Fibroblast of pulmonary artery (primary cell): Measurements from ENCODE around the gene GSTA3.
"Not testable (repeated sequence)": the region's sequence is repeated elsewhere in the genome, so short reads cannot be mapped to it uniquely, and the experiment has no call there.

Source experiments
- DNase-seq: peaks from one replicate; pipeline ENCODE4 v3.0.0-alpha.2; 2010; ENCODE audit warnings: low read depth
- H3K4me3 ChIP-seq: replicated peaks from 2 replicates; pipeline ENCODE4 v1.5.1; 2011; ENCODE audit warnings: low read depth, mild to moderate bottlenecking, control low read depth, low read length, moderate library complexity
- TF ChIP-seq, protein P1 (sequence below): IDR thresholded peaks from 2 replicates; pipeline ENCODE4 v1.5.1; 2011; ENCODE audit warnings: mild to moderate bottlenecking, control low read depth, low read length, inconsistent platforms; ENCODE audit errors: missing control alignments

GSTA3 gene

DNA sequence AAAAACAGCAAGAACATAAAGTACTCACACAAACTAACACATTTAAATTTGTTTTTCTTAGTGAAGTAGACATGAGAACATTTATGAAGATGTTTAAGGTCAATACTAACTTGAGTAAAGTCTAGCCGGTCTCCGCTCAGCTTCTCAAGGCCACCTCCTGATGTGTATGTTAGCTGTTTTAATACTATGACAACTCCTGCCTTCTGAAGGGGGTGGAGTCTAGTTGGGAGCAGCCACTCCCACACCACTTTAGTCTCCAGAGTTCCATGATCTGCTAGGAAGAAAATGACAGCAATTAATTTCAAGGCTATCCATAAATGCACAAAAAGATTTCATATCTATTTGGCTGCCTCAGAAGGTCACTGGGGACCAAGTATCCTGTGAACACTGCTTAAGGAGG, at the start of gene GSTA3:
TSS of gene GSTA3 (minus strand) at position 168 of the 400 bp plus-strand sequence. CDS start 3,864 bp downstream, outside the sequence.
- H3K4me3 ChIP-seq, result no peak within 1 kb of the TSS
- TF ChIP-seq, protein P1, sequence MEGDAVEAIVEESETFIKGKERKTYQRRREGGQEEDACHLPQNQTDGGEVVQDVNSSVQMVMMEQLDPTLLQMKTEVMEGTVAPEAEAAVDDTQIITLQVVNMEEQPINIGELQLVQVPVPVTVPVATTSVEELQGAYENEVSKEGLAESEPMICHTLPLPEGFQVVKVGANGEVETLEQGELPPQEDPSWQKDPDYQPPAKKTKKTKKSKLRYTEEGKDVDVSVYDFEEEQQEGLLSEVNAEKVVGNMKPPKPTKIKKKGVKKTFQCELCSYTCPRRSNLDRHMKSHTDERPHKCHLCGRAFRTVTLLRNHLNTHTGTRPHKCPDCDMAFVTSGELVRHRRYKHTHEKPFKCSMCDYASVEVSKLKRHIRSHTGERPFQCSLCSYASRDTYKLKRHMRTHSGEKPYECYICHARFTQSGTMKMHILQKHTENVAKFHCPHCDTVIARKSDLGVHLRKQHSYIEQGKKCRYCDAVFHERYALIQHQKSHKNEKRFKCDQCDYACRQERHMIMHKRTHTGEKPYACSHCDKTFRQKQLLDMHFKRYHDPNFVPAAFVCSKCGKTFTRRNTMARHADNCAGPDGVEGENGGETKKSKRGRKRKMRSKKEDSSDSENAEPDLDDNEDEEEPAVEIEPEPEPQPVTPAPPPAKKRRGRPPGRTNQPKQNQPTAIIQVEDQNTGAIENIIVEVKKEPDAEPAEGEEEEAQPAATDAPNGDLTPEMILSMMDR, result no peak
- DNase-seq, result no peak

DNA sequence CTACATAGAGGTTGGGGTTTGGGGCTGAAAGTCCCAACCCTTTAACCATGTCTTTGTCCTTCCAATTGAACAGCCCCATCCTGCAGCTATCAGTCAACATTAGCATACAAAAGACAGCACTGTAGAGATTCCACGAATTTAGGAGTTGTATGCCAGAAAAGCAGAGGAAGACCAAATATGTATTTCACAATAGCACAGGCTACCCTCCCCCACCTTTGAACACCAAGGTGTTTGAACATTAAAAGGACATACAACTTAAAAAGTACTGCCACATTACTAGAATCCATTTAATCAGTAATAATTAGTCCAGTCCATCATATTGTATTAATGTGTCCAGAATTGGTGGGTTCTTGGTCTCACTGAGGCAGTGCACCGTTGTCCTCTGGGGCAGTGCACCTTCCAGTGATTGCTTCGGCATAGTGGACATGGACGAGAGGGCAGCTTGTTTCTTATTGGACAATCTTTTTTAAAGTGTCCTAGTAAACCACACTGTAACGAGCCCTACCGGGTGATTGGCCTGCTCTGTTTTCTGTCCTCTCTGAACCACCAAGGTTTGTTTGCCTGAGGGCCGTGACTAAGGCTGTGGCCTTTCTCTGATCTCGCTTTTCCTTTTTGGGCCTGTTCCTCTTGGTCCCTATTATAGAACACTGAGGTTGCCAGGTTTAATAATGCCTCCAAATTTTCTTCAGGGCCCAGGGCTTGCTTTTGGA, 49.2 kb upstream of the GSTA3 start:
- no peak for DNase-seq
- no peak overlapping the region for H3K4me3 ChIP-seq
- TF ChIP-seq, protein P1, result no peak

DNA sequence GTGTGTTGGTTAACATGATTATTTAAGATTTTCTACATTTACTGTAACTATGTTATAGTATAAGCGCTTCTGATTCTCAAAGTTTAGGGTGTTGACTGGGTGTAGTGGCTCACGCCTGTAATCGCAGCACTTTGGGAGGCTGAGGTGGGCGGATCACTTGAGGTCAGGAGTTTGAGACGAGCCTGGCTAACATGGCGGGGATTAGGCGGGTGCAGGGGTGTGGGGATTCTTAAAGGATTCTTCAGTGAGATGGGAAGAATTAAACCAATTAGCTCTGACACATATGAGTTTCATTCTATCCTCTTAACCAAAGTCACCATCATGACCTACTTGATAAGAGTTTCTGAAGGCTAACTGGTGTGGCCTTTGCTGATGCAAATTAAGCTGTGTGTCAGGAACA, 46.4 kb upstream of the GSTA3 start:
- TF ChIP-seq, protein P1, result no peak
- no peak for DNase-seq
- no peak overlapping the region for H3K4me3 ChIP-seq

DNA sequence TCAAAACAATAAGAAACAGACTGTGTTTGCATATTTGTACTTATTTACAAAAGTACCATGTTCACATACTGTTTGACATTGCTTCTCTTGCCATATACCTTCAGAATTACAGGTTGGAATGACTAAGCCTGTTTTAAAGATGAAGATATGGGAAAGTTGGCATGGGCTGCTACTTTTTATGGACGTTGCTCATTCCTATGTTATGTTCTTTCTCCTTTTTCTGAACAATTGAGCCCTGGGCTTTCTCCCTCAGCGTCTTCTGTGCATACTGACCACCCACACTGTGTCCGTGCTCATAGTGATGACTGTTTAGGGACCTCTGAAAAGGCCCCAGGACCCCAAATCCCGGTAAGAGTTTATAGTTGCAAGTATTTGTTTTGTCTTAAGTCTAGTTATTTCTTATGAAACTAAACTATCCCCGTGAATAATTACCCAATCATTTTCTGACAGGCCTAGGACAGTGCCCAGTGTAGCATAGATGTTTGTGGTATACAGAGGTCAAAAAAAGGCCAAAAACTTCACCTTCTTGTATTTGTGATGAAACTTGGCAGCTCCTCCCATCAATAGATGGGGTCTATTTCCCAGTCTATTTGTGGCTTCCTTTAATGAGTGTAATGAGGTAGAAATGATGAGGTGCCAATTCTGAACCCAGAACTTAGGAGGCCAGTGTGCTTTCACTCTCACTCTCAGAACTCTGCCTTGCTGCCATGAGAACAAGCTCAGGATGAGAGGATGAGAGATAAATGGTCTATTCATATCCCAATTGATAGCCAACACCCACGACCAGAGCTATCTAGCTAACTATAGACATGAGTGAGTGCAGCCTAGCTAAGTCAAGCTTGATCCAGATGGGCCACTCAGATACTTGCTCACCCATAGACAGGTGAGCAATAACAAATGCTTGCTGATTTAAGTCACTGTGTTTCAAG, 44.7 kb upstream of the GSTA3 start:
- TF ChIP-seq, protein P1, result no peak
- H3K4me3 ChIP-seq, result no peak overlapping the region
- no peak for DNase-seq

DNA sequence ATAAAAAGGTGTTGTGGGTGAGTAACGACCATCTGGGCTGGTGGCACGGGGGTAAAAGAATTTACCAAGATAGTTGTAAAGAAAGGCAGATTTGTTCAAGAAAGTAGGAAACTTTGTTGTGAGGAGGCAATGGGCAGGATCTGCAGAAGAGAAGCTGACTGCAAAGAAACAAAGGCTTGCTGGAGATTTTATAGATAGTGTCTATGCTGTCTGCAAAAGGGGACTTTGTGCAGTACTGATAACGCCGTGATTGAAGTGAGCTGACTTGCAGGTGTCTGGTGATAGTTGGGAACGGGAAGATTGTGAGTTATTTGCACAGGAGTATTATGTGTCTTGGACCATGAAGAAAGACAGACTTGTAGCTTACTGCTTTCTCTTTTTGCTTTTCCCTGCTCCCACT, 36.8 kb upstream of the GSTA3 start:
- TF ChIP-seq, protein P1, result no peak
- H3K4me3 ChIP-seq, result no peak overlapping the region
- DNase-seq, result no peak

DNA sequence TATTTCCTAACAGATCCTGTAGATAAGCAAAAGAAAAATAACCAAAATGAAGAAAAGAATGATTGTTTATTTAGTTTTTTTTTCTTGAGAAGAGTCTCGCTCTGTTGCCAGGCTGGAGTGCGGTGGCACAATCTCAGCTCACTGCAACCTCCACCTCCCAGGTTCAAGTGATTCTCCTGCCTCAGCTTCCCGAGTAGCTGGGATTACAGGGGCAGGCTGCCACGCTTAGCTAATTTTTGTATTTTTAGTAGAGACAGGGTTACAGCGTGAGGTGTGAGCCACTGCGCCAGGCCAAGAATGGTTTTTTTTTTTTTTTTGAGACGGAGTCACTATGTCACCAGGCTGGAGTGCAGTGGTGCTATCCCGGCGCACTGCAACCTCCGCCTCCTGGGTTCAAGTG, 33.3 kb upstream of the GSTA3 start:
- H3K4me3 ChIP-seq, DNase-seq: not testable (repeated sequence)

DNA sequence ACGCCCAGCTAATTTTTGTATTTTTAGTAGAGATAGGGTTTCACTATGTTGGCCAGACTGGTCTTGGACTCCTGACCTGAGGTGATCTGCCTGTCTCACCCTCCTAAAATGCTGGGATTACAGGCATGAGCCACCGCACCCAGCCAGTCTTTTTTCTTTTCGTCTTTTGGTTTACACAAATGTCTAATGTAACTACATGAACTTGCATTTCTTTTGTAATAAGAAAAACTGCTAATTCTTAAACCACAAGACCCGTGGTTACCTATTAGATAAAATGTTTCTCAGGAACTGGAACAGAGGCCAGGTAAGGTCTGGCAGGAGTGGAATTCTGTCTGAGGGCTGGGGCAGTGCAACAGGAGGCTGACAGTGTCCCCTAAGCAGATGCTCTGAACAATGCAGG, 32.7 kb upstream of the GSTA3 start:
- TF ChIP-seq, protein P1, result no peak
- H3K4me3 ChIP-seq, result no peak overlapping the region
- DNase-seq, result no peak
